WTC11 (cell line): Measurements from ENCODE around the gene TTC28. TPM values are rescaled to one million over a fixed set of nuclear protein-coding genes. Genes with fewer than 3 reads are reported as not detected.

Experiments
- ATAC-seq: fragments of 200-7000 bp; cut with Tn5 transposase; 2 replicates; pipeline ENCODE4 v1.10.0; 2021; ENCODE audit warnings: mild to moderate bottlenecking, moderate library complexity
- CTCF ChIA-PET: fragments of 300-600 bp; sonication (Branson Sonifier 250); formaldehyde crosslinking; loops from one replicate; lab custom pipeline; 2021; ENCODE audit warnings: antibody characterized with exemption; lab: Charles Lee
- POLR2A ChIA-PET: fragments of 350-600 bp; sonication (Branson Sonifier 250); formaldehyde crosslinking; loops from one replicate; lab custom pipeline; 2021; ENCODE audit warnings: antibody characterized with exemption; lab: Charles Lee
- DNase-seq: peaks from one replicate; pipeline ENCODE4 v3.0.0; 2021; ENCODE audit warnings: low spot score
- H3K27ac Mint-ChIP-seq: 2 replicates; pipeline ENCODE4 v1.8.0; 2021; ENCODE audit warnings: mixed read lengths
- H3K27me3 Mint-ChIP-seq: 2 replicates; pipeline ENCODE4 v1.8.0; 2021; ENCODE audit warnings: low read depth, mild to moderate bottlenecking, moderate library complexity, mixed read lengths
- H3K36me3 Mint-ChIP-seq: 2 replicates; pipeline ENCODE4 v1.8.0; 2021; ENCODE audit warnings: mixed read lengths
- H3K4me1 Mint-ChIP-seq: 2 replicates; pipeline ENCODE4 v1.8.0; 2022; ENCODE audit warnings: mixed read lengths
- H3K4me3 Mint-ChIP-seq: 2 replicates; pipeline ENCODE4 v1.8.0; 2021; ENCODE audit warnings: mild to moderate bottlenecking, moderate library complexity, mixed read lengths
- H3K9me3 Mint-ChIP-seq: 2 replicates; pipeline ENCODE4 v1.8.0; 2021; ENCODE audit warnings: mixed read lengths
- ATF1 ChIP-seq: sonication (generic); formaldehyde crosslinking; IDR thresholded peaks from 2 replicates; pipeline ENCODE4 v1.8.1; 2023; ENCODE audit warnings: mild to moderate bottlenecking, moderate library complexity, missing genetic modification reagents
- FOXP1 ChIP-seq: sonication (generic); formaldehyde crosslinking; IDR thresholded peaks from 2 replicates; pipeline ENCODE4 v1.8.0; 2022; ENCODE audit warnings: missing genetic modification reagents, mild to moderate bottlenecking, moderate library complexity, borderline replicate concordance
- HMGA2 ChIP-seq: fragments of 250-450 bp; sonication (Bioruptor Pico); IDR thresholded peaks from 2 replicates; pipeline ENCODE4 v1.4.0; 2021; ENCODE audit warnings: mild to moderate bottlenecking, moderate library complexity
- NFYB ChIP-seq: sonication (generic); formaldehyde crosslinking; conservative IDR thresholded peaks from 2 replicates; pipeline ENCODE4 v1.8.0; 2022; ENCODE audit warnings: low read depth, missing genetic modification reagents
- ZNF423 ChIP-seq: fragments of 250-450 bp; sonication (Bioruptor Pico); IDR thresholded peaks from 2 replicates; pipeline ENCODE4 v2.1.2; 2022; ENCODE audit warnings: mild to moderate bottlenecking, moderate library complexity
- total RNA-seq: library from RNA; stranded (reverse); gene quantifications from 3 replicates; pipeline ENCODE4 v1.2.3, GENCODE V29; 2021
- TF ChIP-seq, protein P1 (sequence below): fragments of 250-450 bp; sonication (Bioruptor Pico); IDR thresholded peaks from 2 replicates; pipeline ENCODE4 v1.9.0; 2021; ENCODE audit warnings: moderate library complexity, mild to moderate bottlenecking, inconsistent platforms, borderline replicate concordance
- TF ChIP-seq, protein P2 (sequence below): sonication (generic); formaldehyde crosslinking; IDR thresholded peaks from 2 replicates; pipeline ENCODE4 v1.8.0; 2023; ENCODE audit warnings: missing genetic modification reagents, mild to moderate bottlenecking, borderline replicate concordance
- TF ChIP-seq, protein P3 (sequence below): sonication (generic); formaldehyde crosslinking; IDR thresholded peaks from 2 replicates; pipeline ENCODE4 v1.8.1; 2022; ENCODE audit warnings: low read depth, missing genetic modification reagents, borderline replicate concordance
- TF ChIP-seq, protein P4 (sequence below): sonication (generic); formaldehyde crosslinking; IDR thresholded peaks from 2 replicates; pipeline ENCODE4 v1.8.1; 2023; ENCODE audit warnings: mild to moderate bottlenecking, missing genetic modification reagents
- TF ChIP-seq, protein P5 (sequence below): sonication (generic); formaldehyde crosslinking; IDR thresholded peaks from 2 replicates; pipeline ENCODE4 v1.8.1; 2023; ENCODE audit warnings: mild to moderate bottlenecking, missing genetic modification reagents, borderline replicate concordance
- TF ChIP-seq, protein P6 (sequence below): fragments of 250-450 bp; sonication (Bioruptor Pico); IDR thresholded peaks from 2 replicates; pipeline ENCODE4 v1.8.0; 2021; ENCODE audit warnings: mild to moderate bottlenecking
- TF ChIP-seq, protein P7 (sequence below): sonication (generic); formaldehyde crosslinking; conservative IDR thresholded peaks from 2 replicates; pipeline ENCODE4 v1.8.1; 2023; ENCODE audit warnings: mild to moderate bottlenecking, low read depth, missing genetic modification reagents, moderate library complexity
- TF ChIP-seq, protein P8 (sequence below): fragments of 250-450 bp; sonication (Bioruptor Pico); conservative IDR thresholded peaks from 2 replicates; pipeline ENCODE4 v1.9.0; 2021; ENCODE audit warnings: mild to moderate bottlenecking

TTC28 gene
- total RNA-seq, 1 experiment from 2014 or later = 13.0 TPM

DNA sequence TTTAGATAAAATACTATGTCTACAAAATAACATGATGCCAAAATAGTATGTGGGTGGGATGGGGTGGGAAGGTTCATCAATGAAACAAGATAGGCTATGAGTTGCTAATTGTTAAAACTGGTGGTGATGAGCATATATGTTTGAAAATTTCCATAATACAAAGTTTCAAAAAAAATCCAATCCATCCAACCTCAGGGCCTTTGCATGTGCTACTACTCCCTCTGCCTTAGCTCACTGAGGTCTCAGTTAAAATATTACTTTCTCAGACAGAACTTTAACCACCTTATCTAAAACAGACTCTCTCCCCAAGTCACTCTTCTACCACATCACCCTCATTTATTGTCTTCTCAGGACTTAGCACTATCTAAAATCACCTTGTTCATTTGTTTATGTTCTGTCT, 201.1 kb downstream of the TTC28 start:
- Mint-ChIP-seq H3K36me3 (no peaks in the 10 kb centered on the region), H3K9me3 (peaks cover 8% of the 10 kb centered on the region), H3K4me1 (peaks cover 9% of the 10 kb centered on the region), H3K4me3 (no peak overlapping the region), H3K27me3 (no peaks in the 10 kb centered on the region), H3K27ac (no peak overlapping the region)
- no peak for ATAC-seq
- CTCF ChIA-PET = no interaction called here
- TF ChIP-seq ZNF423 (CRISPR knock-in tag) (no peak), ATF1 (CRISPR knock-in tag) (no peak), NFYB (no peak)
- TF ChIP-seq, protein P1, sequence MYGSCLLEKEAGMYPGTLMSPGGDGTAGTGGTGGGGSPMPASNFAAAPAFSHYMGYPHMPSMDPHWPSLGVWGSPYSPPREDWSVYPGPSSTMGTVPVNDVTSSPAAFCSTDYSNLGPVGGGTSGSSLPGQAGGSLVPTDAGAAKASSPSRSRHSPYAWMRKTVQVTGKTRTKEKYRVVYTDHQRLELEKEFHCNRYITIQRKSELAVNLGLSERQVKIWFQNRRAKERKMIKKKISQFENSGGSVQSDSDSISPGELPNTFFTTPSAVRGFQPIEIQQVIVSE = no peak
- TF ChIP-seq, protein P2, sequence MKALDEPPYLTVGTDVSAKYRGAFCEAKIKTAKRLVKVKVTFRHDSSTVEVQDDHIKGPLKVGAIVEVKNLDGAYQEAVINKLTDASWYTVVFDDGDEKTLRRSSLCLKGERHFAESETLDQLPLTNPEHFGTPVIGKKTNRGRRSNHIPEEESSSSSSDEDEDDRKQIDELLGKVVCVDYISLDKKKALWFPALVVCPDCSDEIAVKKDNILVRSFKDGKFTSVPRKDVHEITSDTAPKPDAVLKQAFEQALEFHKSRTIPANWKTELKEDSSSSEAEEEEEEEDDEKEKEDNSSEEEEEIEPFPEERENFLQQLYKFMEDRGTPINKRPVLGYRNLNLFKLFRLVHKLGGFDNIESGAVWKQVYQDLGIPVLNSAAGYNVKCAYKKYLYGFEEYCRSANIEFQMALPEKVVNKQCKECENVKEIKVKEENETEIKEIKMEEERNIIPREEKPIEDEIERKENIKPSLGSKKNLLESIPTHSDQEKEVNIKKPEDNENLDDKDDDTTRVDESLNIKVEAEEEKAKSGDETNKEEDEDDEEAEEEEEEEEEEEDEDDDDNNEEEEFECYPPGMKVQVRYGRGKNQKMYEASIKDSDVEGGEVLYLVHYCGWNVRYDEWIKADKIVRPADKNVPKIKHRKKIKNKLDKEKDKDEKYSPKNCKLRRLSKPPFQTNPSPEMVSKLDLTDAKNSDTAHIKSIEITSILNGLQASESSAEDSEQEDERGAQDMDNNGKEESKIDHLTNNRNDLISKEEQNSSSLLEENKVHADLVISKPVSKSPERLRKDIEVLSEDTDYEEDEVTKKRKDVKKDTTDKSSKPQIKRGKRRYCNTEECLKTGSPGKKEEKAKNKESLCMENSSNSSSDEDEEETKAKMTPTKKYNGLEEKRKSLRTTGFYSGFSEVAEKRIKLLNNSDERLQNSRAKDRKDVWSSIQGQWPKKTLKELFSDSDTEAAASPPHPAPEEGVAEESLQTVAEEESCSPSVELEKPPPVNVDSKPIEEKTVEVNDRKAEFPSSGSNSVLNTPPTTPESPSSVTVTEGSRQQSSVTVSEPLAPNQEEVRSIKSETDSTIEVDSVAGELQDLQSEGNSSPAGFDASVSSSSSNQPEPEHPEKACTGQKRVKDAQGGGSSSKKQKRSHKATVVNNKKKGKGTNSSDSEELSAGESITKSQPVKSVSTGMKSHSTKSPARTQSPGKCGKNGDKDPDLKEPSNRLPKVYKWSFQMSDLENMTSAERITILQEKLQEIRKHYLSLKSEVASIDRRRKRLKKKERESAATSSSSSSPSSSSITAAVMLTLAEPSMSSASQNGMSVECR = no peak
- POLR2A ChIA-PET = no interaction called here
- no peak for DNase-seq

DNA sequence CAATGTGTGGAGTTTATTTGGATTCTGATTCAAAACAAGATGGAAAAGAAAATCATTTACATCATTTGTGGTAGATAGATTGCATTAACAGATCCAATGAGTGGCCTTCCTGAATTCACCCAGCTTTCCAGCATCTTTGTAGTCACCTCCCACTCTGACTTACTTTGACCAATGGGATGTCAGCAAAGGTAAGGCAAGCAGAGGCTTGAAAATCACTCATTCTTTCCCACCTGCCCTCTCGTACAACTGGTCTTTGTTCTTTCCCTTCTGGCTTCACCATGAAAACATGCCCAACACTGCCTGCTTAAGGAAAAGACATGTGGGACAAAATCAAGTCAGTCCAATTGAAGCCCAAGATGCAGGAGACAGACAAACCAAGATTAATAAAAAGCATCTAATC, 202.1 kb downstream of the TTC28 start:
- Mint-ChIP-seq H3K4me3 (no peak overlapping the region), H3K27me3 (no peaks in the 10 kb centered on the region), H3K27ac (peak overlapping the region; percentile 69; the same call in 1 of the 2 replicates), H3K36me3 (no peaks in the 10 kb centered on the region), H3K9me3 (peaks cover 10% of the 10 kb centered on the region), H3K4me1 (peaks cover 9% of the 10 kb centered on the region)
- POLR2A ChIA-PET = no interaction called here
- no peak for DNase-seq
- CTCF ChIA-PET = no interaction called here
- 0 out of 2 replicates have a peak, but pooled peaks have one; percentile 34 for ATAC-seq
- TF ChIP-seq, protein P3, sequence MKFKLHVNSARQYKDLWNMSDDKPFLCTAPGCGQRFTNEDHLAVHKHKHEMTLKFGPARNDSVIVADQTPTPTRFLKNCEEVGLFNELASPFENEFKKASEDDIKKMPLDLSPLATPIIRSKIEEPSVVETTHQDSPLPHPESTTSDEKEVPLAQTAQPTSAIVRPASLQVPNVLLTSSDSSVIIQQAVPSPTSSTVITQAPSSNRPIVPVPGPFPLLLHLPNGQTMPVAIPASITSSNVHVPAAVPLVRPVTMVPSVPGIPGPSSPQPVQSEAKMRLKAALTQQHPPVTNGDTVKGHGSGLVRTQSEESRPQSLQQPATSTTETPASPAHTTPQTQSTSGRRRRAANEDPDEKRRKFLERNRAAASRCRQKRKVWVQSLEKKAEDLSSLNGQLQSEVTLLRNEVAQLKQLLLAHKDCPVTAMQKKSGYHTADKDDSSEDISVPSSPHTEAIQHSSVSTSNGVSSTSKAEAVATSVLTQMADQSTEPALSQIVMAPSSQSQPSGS = no peak
- TF ChIP-seq ZNF423 (CRISPR knock-in tag) (no peak), HMGA2 (CRISPR knock-in tag) (no peak), FOXP1 (no peak)
- TF ChIP-seq, protein P1 = no peak
- TF ChIP-seq, protein P4, sequence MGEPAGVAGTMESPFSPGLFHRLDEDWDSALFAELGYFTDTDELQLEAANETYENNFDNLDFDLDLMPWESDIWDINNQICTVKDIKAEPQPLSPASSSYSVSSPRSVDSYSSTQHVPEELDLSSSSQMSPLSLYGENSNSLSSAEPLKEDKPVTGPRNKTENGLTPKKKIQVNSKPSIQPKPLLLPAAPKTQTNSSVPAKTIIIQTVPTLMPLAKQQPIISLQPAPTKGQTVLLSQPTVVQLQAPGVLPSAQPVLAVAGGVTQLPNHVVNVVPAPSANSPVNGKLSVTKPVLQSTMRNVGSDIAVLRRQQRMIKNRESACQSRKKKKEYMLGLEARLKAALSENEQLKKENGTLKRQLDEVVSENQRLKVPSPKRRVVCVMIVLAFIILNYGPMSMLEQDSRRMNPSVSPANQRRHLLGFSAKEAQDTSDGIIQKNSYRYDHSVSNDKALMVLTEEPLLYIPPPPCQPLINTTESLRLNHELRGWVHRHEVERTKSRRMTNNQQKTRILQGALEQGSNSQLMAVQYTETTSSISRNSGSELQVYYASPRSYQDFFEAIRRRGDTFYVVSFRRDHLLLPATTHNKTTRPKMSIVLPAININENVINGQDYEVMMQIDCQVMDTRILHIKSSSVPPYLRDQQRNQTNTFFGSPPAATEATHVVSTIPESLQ (CRISPR knock-in tag) = no peak
- TF ChIP-seq, protein P5, sequence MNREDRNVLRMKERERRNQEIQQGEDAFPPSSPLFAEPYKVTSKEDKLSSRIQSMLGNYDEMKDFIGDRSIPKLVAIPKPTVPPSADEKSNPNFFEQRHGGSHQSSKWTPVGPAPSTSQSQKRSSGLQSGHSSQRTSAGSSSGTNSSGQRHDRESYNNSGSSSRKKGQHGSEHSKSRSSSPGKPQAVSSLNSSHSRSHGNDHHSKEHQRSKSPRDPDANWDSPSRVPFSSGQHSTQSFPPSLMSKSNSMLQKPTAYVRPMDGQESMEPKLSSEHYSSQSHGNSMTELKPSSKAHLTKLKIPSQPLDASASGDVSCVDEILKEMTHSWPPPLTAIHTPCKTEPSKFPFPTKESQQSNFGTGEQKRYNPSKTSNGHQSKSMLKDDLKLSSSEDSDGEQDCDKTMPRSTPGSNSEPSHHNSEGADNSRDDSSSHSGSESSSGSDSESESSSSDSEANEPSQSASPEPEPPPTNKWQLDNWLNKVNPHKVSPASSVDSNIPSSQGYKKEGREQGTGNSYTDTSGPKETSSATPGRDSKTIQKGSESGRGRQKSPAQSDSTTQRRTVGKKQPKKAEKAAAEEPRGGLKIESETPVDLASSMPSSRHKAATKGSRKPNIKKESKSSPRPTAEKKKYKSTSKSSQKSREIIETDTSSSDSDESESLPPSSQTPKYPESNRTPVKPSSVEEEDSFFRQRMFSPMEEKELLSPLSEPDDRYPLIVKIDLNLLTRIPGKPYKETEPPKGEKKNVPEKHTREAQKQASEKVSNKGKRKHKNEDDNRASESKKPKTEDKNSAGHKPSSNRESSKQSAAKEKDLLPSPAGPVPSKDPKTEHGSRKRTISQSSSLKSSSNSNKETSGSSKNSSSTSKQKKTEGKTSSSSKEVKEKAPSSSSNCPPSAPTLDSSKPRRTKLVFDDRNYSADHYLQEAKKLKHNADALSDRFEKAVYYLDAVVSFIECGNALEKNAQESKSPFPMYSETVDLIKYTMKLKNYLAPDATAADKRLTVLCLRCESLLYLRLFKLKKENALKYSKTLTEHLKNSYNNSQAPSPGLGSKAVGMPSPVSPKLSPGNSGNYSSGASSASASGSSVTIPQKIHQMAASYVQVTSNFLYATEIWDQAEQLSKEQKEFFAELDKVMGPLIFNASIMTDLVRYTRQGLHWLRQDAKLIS (CRISPR knock-in tag) = no peak
- TF ChIP-seq, protein P6, sequence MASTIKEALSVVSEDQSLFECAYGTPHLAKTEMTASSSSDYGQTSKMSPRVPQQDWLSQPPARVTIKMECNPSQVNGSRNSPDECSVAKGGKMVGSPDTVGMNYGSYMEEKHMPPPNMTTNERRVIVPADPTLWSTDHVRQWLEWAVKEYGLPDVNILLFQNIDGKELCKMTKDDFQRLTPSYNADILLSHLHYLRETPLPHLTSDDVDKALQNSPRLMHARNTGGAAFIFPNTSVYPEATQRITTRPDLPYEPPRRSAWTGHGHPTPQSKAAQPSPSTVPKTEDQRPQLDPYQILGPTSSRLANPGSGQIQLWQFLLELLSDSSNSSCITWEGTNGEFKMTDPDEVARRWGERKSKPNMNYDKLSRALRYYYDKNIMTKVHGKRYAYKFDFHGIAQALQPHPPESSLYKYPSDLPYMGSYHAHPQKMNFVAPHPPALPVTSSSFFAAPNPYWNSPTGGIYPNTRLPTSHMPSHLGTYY (CRISPR knock-in tag) = no peak
- TF ChIP-seq, protein P7, sequence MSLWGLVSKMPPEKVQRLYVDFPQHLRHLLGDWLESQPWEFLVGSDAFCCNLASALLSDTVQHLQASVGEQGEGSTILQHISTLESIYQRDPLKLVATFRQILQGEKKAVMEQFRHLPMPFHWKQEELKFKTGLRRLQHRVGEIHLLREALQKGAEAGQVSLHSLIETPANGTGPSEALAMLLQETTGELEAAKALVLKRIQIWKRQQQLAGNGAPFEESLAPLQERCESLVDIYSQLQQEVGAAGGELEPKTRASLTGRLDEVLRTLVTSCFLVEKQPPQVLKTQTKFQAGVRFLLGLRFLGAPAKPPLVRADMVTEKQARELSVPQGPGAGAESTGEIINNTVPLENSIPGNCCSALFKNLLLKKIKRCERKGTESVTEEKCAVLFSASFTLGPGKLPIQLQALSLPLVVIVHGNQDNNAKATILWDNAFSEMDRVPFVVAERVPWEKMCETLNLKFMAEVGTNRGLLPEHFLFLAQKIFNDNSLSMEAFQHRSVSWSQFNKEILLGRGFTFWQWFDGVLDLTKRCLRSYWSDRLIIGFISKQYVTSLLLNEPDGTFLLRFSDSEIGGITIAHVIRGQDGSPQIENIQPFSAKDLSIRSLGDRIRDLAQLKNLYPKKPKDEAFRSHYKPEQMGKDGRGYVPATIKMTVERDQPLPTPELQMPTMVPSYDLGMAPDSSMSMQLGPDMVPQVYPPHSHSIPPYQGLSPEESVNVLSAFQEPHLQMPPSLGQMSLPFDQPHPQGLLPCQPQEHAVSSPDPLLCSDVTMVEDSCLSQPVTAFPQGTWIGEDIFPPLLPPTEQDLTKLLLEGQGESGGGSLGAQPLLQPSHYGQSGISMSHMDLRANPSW = no peak
- TF ChIP-seq, protein P8, sequence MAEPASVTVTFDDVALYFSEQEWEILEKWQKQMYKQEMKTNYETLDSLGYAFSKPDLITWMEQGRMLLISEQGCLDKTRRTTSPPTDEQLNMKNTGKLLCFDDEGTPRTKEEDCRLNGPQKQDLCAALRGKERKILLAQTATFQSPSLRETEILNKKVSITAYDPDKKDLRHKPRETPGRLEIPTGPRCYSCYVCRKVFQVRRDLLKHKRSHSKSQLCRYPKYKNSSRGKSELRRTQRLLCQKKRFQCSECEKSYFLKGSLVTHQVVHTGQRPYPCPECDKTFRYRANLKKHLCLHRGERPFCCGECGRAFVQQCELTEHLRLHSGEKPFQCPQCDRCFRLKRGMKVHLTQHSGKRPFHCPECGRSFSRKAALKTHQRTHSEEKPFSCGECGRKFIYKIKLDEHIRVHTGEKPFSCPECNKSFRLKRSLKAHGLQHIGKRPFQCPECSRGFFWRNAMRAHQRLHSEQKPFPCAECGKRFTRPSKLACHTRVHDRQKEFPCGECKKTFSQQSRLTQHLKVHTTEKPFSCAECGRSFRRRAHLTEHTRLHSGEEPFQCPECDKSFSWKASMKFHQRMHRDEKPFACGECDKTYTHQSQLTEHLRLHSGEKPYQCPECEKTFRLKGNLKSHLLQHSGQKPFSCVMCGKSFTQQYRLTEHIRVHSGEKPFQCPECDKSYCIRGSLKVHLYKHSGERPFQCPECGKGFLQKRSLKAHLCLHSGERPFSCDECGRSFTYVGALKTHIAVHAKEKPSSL = no peak
